HG02840 (cell line): Measurements from ENCODE around the gene CERS2.
"Not testable (repeated sequence)": the region's sequence is repeated elsewhere in the genome, so short reads cannot be mapped to it uniquely, and the experiment has no call there.

ENCODE experiments used
- ATAC-seq: cut with Tn5 transposase; IDR thresholded peaks from one replicate; pipeline ENCODE4 v1.9.1; 2021; ENCODE audit warnings: mild to moderate bottlenecking, moderate library complexity, moderate number of reproducible peaks; ENCODE audit not compliant: unreplicated experiment, low FRiP score

The CERS2 gene

DNA sequence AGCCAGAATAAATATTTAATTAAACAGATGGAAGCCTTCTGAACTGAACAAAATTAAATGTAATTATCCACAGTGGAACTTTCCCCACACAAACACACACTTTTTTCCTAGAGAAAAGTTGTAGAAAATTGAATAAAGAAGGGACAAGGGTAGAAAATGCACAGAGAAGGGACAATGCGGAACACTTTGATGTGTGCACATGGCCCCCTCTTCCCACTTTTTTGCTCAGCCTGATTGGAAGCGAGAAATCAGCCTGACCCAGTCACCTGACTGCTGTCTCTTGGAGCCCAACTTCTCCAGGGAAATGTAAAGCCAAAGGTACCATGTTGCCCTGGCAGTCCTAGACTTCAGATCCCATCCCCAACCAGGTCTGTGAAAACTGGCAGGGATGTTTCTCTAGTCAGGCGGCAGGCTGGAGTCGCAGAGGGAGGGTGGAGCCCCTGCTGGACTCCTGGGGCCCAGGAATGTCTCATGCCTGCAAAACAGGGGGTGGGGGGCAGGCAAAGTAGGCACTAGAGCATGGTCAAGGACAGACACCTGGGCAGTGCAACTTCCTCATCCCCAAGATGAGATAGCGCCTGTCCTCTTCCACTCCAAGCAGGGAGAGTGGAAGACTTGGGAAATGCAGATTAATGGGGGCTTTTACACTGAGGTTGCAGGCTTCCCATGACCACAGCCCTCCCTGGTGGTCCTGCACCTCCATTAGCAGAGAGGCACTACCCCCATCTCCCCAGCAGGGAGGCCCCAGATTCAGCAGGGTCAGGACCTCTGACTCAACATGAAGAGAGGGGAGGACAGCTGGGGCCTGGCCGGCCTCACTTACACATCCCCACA is 2.8 kb downstream of the CERS2 start:
- ATAC-seq: no peak

DNA sequence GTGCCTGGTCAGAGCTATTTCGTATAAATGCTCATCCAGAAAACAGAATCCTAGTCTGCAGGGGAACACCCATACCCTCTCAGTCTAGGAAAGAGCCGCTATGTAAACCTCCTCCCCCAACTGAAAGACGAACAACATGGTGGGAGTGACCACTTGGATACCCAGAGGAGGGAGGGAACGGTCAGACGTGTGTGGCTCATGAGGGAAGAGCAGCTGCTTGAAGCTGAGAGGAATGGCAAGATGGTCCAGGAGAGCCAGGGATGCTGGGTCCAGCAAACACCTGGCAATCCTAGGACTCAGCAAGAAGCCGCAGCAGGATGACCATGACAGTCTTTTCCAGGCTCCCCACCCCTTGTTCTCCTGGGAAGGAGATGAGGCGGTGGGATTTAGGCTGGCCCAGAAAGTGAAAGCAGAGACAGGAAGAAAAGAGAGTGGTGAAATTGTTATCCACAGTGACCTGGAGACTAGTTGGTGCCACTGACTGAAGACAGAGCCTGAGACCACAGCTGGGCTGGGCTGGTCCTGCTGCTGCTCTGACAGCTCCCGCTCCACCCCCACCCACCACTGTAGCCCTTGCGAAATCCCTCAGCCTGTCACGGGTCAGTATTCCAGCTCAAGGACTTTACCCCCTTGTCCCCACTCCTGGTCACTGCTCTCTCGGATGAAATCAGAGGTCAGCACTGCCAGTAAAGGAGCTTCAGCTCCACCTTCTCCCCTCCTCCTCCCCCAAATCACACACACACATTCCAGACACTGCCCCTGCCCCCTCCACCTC is 3.6 kb downstream of the CERS2 start:
- ATAC-seq: no peak

DNA sequence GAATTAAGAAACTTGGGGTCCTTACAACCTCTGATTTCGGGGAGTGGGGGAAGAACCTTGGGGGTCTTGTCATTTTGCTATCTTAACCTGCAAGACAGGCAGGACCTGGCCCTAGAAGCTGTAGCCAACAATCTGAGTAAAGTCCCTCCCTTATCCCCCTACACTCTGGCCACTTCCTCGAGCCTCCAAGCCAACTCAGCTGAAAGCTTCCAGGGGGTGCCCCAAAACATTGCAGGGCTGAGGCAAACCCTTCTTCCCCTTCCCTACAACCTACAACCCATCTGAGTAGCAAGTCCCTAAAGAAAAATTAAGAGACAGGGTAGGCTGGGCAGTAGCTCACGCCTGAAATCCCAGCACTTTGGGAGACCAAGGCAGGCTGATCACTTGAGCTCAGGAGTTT is 5.0 kb downstream of the CERS2 start:
- no peak for ATAC-seq

DNA sequence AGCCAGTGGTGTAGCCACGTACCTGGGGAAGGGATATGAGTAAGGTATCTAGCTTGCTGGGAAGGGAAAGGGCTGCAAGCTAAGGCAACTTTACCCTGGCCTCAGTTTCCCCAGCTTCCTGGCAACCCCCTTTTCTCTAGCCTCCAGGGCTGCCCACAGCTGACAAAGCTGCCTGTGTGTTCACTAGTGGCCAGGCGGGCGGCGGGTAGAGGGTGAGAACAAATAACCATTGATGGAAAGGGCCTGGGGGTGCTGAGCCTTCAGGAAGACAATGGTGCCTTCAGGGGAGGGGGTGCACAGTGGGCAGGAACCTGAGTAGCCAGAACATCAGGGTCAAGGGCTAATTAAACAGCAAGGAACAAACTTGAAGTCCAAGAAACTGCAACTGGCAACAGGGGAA is 6.1 kb downstream of the CERS2 start:
- no peak for ATAC-seq

DNA sequence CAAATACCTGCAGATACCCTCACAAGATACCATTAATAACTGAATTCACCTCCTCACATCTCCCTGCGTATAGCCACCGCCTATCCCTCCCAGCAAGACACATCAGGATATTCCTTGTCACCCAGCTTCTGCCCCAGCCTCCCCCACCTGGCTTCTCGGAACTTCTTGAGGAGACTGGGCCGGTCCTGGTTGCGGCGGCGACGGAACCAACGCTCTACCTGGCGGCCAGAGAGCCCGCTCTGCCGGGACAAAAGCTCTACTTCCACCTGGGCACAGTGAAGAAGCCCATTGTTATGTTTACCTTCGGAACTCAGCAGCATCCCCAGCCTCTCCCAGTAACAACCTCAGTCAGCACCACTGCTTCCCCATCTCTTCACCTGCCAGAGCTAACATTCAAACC is 6.7 kb downstream of the CERS2 start:
- ATAC-seq: no peak

DNA sequence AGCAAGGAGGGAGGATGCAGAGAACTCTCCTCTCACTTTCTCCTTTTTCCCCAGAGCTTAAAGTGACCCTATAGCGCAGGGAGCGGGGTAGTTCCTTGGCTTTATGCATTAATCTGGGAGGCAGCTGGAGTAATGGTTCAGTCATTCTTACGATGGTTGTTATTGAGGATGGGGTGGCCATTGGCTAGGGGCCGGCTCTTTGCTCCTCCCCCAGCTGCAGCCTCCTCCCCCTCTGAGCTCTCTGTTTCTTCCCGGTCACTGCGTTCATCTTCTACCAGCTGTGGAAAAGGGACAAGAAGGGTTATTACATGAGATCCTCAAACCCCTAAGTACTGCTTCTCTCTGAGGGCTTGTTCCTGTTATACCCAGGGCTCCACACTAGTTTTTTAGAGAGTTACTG is 8.6 kb downstream of the CERS2 start:
- ATAC-seq: no peak

DNA sequence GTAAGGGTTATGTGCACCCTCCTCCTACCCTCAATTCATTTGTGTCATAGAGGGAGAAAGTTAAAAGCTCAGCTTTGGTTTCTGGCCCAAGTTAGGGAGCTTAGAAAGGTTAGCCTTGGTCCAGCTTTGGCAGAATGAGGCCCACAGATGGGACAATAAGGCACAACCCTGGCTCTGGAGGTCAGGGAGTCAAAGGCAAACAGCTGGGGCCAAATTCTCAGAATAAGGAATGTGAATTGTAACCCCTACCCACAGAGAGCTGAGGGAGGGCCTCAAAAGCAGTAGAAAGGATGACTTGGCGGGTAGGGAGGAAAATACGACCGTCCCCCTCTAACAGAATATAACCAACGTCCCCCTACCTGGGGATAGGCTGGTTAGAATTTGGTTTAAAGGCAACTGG is 9.0 kb downstream of the CERS2 start:
- ATAC-seq: no peak

DNA sequence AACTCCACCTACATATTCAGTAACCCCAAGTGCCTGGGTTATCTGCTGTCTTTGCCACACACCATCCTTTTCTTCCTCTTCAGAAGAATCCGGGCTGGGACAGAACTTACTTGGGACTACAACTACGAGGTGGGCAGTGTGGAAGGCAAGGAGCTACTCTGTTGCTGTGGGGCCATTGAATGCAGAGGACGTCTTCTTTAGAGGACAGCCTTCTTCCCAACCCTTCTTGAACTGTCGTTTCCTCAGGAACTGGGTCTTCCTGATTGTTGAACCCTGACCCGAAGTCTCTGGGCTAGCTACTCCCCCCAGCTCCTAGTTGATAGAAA is 10.5 kb downstream of the CERS2 start:
- ATAC-seq: no peak

DNA sequence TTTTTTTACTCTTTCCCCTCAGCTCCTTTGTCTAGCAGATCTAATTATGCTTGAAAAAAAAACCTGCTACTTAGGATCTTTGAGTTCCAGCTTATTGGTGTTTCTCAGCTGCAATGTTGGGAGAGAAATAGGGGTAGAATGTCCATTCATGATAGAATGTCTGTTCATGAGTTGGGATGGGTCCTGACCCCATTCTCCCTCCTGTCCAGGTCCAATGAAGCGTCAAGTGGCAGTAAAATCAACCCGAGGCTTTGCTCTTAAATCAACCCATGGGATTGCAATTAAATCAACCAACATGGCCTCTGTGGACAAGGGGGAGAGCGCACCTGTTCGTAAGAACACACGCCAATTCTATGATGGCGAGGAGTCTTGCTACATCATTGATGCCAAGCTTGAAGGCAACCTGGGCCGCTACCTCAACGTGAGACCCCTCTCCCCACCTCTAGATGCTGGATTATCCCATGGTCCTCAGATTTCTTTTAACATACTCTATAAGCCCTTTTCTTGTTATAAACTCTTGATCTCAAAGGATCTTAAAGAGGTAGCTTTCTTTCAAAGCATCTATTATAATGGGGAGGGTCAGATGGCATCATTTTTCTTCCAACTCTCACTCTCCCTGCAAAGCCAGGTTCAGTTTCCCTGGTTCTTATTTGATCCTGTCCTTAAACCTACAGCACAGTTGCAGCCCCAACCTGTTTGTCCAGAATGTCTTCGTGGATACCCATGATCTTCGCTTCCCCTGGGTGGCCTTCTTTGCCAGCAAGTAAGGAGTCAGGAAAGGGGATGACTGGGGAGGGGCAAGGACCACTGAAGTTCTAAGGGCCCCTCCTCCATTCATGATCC is 11.1 kb downstream of the CERS2 start:
- no peak for ATAC-seq

DNA sequence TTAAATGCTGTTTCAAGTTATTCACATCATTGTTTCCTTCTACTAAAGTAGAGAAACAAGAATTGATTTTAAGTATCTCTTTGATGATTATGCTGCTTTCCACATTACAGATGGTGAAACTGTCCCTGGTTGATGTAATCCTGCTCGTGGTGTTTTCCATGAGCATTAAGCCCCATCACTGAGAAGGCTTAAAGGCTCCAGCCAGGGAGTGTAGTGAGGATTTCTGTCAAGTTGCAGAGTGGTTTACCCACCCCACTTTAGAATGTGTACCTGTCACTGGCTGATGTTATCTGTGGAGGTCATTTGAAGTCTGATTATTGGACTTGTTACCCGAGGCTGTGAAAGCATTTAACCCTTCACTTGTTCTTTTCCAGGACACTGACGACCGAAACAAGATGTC is 12.9 kb downstream of the CERS2 start:
- no peak for ATAC-seq

DNA sequence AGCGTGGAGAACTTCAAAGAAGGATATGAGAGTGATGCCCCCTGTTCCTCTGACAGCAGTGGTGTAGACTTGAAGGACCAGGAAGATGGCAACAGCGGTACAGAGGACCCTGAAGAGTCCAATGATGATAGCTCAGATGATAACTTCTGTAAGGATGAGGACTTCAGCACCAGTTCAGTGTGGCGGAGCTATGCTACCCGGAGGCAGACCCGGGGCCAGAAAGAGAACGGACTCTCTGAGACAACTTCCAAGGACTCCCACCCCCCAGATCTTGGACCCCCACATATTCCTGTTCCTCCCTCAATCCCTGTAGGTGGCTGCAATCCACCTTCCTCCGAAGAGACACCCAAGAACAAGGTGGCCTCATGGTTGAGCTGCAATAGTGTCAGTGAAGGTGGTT is 14.0 kb downstream of the CERS2 start:
- no peak for ATAC-seq

DNA sequence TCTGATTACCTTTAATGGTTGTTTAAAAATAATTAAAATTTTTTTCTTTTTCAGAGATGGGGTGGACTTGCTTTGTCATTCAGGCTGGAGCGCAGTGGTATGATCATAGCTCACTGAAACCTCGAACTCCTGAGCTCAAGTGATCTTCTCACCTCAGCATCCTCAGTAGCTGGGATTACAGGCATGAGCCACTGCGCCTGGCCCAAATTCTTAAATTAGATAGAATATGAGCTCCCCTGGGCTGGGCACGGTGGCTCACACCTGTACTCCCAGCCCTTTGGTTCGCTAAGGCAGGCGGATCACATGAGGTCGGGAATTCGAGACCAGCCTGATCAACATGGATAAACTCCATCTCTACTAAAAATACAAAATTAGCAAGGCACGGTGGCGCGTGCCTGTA is 17.0 kb downstream of the CERS2 start:
- no peak for ATAC-seq

DNA sequence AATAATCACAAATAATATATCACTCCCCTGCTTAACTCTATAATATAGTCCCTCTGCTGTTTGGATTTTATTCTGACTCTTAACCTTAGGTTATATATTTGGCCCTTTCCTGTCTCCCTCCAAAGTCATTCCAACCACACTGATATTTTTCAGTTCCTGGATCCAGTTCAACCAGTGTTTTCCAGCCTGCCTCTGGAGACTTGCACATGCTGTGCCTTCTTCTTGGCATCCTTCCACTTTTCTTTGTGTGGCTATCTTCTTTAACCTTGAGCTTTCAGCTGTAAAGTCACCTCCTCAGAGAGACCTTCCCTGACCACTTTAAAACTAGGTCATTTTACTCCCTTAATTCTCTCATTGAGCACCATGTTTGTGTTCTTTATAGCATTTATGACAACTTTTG is 19.4 kb downstream of the CERS2 start:
- no peak for ATAC-seq

DNA sequence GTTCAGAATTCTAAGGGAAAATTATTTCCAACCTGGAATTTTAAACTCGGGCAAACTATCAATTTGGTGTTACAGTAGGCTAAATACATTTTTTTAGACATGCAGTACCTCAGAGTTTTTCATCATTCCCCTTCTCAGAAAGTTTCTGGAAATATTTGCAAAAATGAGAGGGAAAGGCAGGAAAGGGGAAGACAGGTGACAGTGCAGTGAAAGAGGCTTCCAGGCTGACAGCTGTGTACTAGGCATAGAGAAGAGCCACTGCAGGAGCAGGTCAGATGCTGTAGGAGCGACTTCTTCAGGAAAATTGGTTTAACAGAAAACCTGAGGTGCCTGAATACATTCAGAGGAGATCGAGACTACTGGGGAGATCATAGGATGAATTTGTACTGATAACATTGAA is 19.9 kb downstream of the CERS2 start:
- ATAC-seq: no peak

DNA sequence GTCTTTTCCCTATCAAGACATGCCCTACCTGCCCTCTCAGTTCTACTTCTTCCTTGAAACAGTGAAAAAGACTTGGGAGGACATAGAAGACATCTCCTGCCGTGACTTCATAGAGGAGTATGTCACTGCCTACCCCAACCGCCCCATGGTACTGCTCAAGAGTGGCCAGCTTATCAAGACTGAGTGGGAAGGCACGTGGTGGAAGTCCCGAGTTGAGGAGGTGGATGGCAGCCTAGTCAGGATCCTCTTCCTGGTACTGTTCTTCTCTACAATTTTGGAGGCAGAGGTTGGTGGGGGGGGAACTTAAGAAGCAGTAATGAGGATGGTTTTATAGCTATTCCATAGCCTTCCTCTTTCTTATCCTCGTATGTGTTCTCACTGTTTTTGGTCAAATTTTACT is 29.8 kb downstream of the CERS2 start:
- ATAC-seq: no peak

DNA sequence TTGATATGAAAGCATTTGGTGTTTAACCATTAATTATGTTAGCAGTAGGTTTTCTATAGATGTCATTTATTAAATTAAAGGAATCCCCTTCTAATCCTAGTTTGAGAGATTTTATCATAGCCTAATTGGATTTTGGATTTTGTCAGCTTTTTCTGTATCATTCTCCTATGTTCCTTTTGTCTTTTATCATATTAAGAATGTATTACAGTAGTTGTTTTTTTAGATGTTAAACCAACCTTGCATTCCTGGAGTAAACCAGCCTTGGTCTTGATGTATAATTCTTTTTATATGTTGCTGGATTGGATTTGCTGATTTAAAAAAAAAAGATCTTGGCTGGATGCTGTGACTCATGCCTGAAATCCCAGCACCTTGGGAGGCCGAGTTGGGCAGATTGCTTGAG is 42.9 kb downstream of the CERS2 start:
- ATAC-seq: no peak

DNA sequence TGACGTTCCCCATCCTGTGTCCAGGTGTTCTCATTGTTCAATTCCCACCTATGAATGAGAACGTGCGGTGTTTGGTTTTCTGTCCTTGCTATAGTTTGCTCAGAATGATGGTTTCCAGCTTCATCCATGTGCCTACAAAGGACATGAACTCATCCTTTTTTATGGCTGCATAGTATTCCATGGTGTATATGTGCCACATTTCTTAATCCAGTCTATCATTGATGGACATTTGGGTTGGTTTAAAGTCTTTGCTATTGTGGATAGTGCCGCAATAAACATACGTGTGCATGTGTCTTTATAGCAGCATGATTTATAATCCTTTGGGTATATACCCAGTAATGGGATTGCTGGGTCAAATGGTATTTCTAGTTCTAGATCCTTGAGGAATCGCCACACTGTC is 45.9 kb downstream of the CERS2 start:
- ATAC-seq: not testable (repeated sequence)

DNA sequence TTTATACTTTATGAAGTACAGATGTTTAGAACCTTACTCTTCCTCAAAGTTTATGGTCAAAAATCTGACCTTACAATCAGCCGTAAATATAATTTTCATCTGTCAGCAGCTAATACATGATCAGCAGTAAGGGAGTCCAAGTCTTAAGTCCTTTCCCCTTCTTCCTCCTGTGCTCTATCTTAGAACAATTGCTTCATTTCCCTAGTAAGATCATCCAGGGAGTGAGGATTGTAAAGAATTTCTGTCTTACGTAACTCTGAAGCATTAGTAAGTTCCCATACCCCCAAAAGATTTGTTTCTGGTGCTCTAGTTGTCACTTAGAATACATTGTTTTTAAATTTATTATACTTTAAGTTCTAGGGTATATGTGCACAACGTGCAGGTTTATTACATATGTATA is 46.3 kb downstream of the CERS2 start:
- ATAC-seq: no peak

DNA sequence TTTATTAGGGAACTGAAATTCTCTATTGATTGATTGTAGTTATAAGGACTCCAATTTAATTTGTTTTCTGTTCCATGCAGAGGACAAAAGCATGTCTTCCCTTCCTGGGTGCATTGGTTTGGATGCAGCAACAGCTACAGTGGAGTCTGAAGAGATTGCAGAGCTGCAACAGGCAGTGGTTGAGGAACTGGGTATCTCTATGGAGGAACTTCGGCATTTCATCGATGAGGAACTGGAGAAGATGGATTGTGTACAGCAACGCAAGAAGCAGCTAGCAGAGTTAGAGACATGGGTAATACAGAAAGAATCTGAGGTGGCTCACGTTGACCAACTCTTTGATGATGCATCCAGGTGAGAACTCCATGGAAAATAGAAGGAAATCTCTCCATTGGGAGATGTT is 47.0 kb downstream of the CERS2 start:
- no peak for ATAC-seq

DNA sequence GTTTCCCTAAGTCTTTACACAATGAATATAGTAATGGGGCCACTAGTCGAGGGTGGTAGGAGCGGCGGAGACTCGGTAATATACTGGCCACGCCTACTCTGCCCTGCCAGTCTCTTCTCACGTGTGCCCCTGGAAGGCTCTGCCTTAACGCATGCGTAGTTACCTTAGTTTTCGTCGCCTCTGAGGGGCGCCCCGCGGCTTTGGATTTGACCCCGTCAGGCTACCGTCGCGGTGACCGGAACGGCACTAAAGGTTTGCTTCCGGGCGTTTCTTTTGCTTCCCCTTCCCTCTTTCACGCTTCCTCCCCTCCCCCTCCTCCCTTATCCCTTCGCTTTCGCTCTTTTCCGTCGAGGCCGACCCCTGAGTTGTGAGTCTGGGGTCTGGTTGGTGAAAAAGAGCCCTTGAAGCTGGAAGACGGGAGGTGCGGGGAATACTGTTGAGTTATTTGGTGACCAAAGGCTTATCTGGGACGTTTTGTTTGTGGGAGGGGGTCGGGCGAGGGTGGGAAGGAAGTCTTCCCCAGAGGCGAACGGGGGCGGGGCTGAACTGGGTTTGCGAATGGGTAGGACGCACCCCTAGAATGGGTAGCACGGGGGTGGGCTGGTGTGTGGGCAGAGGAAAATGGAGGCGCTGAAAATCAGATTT is 48.4 kb downstream of the CERS2 start, which contains the start of gene SETDB1:
TSS of gene SETDB1 (plus strand) at position 267 of the 645 bp plus-strand sequence. CDS start 1,352 bp downstream, outside the sequence.
- ATAC-seq: peak; percentile 91

DNA sequence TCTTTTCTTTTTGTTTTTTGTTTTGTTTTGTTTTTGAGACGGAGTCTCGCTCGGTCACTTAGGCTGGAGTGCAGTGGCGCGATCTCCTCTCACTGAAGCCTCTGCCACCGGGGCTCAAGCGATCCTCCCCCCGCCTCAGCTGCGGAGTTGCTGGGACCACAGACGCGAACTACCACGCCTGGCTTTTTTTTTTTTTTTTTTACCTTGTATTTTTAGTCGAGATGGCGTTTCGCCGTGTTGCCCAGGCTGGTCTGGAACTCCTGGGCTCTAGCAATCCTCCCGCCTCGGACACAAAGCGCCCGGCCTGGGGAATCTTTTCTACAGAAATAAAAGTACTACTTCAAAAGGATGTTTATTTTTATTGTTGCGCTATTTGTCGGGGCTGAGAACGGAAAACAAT is 49.6 kb downstream of the CERS2 start:
- ATAC-seq: no peak
